Stimulated activated naive CD4-positive, alpha-beta T cell treated with Interleukin-2 at 50 U/mL for 16 hours (primary cell): ENCODE data around the gene CRB3.

Experiments used
- DNase-seq: peaks from one replicate; lab custom pipeline; 2025; lab: John Stamatoyannopoulos, UW

CRB3 gene

DNA sequence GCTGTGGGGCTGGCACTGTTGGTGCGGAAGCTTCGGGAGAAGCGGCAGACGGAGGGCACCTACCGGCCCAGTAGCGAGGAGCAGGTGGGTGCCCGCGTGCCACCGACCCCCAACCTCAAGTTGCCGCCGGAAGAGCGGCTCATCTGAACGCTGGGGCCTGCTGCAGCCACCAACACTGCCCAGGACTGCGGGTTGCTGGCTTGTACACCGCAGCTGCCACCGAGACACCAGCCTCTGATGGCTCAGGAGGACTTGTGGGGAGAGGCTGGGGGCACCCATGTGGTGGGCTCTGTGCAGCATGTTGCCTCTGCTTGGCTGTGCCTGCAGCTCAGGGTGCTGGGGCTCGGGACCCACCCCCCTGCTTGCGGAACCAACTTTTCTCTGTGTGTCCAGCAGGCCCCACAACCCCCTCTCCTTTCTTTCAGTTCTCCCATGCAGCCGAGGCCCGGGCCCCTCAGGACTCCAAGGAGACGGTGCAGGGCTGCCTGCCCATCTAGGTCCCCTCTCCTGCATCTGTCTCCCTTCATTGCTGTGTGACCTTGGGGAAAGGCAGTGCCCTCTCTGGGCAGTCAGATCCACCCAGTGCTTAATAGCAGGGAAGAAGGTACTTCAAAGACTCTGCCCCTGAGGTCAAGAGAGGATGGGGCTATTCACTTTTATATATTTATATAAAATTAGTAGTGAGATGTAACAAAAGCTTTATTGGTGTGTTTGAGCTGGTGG lies 2.6 kb downstream of the CRB3 start:
- no peak for DNase-seq

DNA sequence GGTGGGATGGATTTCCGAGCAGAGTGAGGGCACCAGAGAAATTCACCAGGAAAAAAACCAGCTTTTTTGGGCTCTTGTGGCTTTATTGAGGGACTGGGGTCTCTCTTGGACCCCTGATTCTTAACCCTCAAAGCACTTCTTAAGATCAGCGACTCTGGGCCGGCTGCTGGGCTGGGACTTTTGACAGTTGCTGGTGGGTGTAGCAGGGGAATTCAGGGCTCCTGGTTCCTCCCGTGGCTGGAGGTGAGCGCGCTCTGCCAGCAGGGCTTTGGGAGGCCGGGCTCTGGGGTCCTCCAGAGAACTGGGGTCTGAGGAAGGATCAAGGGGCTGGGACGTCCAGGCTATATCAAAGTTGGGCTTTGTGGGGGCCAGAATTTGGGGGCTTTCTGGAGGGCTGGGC lies 3.3 kb downstream of the CRB3 start:
- no peak for DNase-seq

DNA sequence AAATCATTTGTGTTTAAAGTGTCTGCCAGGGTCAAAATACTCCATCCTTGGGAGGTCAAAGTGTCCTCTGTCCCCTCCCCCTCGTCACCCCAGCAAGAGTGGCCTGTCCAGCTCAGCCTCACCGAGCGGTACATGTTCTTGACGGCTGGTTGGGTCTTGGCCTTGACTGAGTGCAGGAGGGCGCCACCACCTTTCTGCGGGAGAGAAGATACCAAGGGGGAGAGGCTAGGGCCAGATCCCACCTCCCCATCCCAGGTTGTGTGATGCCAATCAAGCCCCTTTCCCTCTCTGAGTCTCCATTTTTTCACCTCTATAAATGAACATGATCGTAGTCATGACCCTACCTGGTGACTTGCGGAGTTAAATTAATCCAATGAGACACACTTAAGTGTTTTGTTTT lies 6.1 kb downstream of the CRB3 start:
- DNase-seq: no peak

- no peak for DNase-seq
Measured at GRCh38 chr19:6471076-6471475, 7.0 kb downstream of the CRB3 start.

DNA sequence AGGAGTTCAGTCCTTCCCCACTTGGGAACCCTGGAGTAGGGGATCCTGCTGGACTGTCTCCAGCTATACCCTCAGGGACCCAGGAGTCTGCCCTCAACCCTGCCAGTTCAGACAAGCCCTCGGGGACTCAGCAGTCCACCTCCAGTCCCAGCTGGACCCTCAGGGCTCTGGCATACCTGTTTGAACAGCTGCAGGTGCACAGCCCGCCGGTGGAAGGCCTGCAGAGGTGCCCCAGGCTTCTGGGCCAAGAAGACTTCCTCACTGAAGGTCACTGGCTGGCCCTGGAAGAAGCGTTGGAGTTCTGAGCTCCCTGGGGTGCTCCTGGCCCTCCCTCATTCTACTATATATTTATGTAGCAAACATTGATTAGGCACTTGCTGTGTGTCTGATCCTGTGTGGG lies 8.6 kb downstream of the CRB3 start:
- DNase-seq: no peak

GRCh38 chr19:6473647-6474046 lies 9.6 kb downstream of the CRB3 start:
- no peak for DNase-seq

GRCh38 chr19:6475321-6476108 lies 11.4 kb downstream of the CRB3 start:
- no peak for DNase-seq

DNA sequence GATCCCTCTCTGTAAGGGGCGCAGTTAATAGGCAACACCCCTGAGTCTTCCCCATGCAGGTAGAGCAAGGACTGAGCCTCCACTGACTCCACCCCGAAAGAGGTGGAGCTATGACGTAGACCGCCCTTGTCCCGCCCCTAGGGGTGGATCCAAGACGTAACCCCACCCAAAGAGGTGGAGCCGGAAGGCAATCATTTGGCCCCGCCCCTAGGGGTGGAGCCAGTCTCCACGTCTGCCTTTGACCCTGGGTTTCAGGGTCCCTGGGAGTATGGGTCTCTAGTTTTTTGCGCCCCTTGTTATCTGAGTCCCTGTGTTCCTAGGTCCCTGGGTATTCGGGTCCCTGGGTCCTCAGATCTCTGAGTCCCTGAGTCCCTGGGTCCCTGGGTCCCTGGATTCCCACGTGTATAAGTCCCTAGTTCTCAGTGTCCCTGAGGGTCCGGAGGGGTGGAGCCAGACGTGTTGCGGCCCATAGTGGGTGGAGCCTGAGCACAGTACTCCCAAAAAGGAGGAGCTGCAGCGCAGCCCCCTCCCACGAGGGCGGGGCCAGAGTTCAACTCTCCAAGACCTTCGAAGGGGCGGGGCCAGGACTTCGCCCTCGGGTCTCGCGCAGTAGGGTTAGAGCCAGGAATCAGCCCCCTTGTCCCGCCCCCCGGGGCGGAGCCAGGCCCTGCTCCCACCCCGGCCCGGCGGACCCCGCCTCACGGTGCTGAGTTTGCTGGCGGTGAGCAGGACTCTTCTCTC lies 12.3 kb downstream of the CRB3 start:
- DNase-seq: peak; percentile 14

GRCh38 chr19:6476896-6477431 lies 12.9 kb downstream of the CRB3 start:
- no peak for DNase-seq

DNA sequence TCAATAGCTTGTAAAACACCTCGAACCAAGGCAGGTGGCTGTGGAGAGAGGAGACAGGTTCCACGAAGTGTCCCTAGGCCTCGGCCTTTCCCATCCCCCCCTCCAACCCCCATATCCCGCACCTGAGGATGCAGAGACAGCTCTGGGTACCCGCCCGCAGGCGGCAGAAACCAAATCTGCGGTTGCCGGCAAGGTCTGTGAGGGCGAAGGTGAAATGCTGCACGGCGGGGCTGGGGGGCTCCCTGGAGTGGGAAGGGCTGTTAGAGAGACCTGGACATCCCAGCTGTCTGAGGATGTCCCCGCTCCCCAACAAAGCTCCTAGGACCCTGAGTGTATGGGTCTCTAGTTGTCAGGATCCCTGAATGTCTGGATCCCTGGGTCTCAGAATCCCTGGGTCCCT lies 14.7 kb downstream of the CRB3 start:
- no peak for DNase-seq

DNA sequence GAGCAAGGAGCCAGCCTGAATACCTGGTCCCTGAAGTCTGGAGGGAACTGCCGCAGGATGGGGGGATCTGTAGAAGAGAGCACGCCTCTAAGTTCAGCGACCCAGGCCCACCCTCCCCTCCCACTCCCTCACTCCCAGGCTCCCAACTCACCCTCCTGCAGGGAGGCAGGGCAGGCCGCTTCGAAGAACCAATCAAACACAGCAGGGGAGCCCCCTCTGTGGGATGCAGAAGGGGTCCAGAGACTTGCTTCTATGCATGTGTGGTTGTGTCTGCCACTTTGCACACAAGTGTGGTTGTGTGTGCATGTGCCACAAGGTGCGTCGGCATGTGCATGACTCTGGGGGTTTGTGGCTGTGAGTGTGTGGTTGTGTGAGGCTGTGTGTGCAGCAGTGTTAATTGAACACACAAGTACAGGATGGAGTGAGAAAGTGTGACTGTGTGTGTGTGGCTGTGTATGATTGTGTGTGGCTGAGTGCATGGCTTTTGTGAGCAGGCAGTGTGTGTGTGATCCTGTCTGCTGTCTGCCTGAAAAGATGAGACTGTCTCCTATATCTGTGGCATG lies 15.8 kb downstream of the CRB3 start:
- no peak for DNase-seq

DNA sequence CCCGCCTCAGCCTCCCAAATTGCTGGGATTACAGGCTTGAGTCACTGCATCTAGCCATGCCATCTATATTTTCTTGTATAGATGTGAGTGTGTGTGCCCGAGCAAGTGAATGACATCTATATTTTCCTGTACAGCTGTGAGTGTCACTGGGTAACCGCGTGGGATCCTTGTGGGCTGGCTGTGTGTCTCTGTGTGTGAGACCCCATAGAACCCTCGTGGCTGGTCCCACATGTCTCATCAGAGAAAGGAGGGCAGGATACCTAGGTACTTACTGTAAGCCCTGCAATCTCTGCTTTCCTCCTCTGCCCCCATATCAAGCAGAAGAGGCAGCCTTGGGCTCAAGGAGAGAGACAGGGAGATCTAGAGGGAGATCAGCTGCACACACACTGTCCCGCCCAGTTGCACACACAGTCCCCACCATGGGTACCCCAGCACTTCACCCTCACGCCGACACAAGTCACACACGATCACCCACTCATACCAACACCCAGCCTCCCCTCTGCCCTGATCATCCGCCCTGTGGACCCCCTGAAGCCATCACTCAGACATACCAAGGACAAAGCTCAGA lies 16.9 kb downstream of the CRB3 start:
- no peak for DNase-seq

GRCh38 chr19:6481541-6482342 lies 17.7 kb downstream of the CRB3 start, which contains the start of gene DENND1C:
DENND1C (minus strand) TSS chr19:6481787; CDS start chr19:6481695, 92 bp downstream.
- DNase-seq: peak; percentile 55

DNA sequence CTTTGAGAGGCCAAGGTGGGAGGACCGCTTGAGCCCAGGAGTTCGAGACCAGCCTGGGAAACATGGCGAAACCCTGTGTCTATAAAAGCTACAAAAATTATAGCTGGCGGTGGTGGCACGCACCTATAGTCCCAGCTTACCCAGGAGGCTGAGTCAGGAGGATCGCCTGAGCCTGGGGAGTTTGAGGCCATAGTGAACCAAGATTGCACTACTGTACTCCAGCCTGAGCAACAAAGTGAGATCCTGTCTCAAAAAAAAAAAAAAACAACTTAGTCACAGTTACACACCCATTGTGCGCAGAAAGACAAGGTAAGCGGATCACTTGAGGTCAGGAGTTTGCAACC lies 18.2 kb downstream of the CRB3 start:
- DNase-seq: no peak

GRCh38 chr19:6483235-6483634 lies 19.2 kb downstream of the CRB3 start:
- DNase-seq: no peak

GRCh38 chr19:6484230-6484629 lies 20.2 kb downstream of the CRB3 start:
- no peak for DNase-seq

GRCh38 chr19:6484831-6485230 lies 20.8 kb downstream of the CRB3 start:
- DNase-seq: no peak

DNA sequence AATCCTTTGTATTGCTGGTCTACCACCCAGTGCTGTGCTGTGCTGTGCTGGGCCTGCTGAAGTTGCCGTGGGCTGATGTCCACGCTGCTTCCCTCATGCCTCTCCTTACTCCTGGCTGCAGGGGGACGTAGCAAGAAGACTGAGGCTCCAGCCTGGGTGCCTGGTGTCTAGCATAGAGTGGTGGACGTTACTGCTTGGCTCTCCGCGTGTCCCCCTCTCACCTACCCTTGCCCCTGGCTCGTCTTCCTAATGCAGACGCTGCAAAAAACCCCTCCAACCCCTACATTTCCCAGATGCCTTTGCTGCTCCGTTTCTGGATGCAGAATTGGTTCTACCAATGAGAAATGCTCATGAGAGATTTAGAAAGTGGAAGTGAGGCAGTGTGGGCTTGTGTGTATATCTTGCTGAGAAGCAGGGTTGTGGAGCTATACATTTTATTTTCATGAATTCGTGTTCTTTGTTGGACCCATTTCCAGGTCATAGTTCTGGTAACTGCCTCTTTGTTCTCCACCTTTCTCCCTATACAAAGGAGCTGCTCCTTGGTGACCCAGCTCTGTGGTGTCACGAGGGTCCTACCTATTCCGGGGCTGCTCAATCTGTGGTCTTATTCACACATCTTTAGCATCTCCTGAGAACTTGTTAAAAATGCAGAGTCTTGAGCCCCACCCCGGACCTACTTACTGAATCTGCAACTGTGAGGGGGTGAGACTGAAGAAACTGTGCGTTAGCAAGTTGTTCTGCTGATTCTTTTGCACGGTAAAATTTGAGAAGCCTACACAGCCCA lies 25.4 kb downstream of the CRB3 start:
- no peak for DNase-seq

DNA sequence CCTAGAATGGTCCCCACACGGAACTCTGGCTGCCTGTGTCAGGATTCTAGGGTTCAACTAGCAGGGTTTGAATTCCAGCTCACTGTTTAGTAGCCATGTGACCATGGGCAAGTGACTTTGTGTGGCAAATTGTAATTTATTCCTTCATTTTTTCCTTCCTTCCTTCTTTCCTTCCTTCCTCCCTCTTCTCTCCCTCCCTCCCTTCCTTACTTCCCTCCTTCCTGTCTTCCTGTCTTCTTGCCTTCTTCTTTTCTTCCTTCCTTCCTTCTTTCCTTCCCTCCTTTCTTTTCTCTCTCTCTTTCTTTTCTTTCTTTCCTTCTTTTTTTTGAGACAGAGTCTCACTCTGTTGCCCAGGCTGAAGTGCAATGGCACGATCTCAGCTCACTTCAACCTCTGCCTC lies 26.1 kb downstream of the CRB3 start:
- DNase-seq: no peak
